H1 (cell line): ENCODE measurements around the gene PEX5L. TPM values are rescaled to one million over a fixed set of nuclear protein-coding genes. Genes with fewer than 3 reads are reported as not detected.

ENCODE experiments used
- CTCF ChIA-PET: fragments of 300-600 bp; sonication (Branson Sonifier 250); formaldehyde crosslinking; loops from one replicate; lab custom pipeline; 2021; ENCODE audit not compliant: partially characterized antibody; lab: Charles Lee
- POLR2A ChIA-PET: fragments of 300-600 bp; sonication (Branson Sonifier 250); formaldehyde crosslinking; loops from one replicate; lab custom pipeline; 2021; ENCODE audit warnings: inconsistent platforms; ENCODE audit not compliant: partially characterized antibody; lab: Charles Lee
- DNase-seq, 2 experiments: peaks; one replicate each; pipeline versions ENCODE4 v3.0.0 to v3.0.0-alpha.2; 2010 to 2022; ENCODE audit warnings: low spot score in 2 of 2, low read depth in 1 of 2, mixed read lengths in 1 of 2
- FAIRE-seq: peaks from 2 replicates; lab custom pipeline; 2011; peaks lifted over from hg19 to GRCh38; lab: Jason Lieb, UNC
- H2AFZ ChIP-seq: 2 replicates; pipeline ENCODE4 v1.8.1; 2012; ENCODE audit warnings: low read length, inconsistent platforms
- H2AK5ac ChIP-seq: 2 replicates; pipeline ENCODE4 v1.6.1; 2013; ENCODE audit warnings: low read depth, low read length
- H2BK120ac ChIP-seq: replicated peaks from 2 replicates; pipeline ENCODE3; 2013; ENCODE audit warnings: low read depth, low read length, inconsistent platforms
- H2BK12ac ChIP-seq: 2 replicates; pipeline ENCODE4 v1.6.1; 2013; ENCODE audit warnings: low read depth, low read length
- H2BK15ac ChIP-seq: 2 replicates; pipeline ENCODE4 v1.6.1; 2013; ENCODE audit warnings: low read length
- H2BK20ac ChIP-seq: 2 replicates; pipeline ENCODE4 v1.6.1; 2013; ENCODE audit warnings: low read length
- H2BK5ac ChIP-seq: 2 replicates; pipeline ENCODE4 v1.6.1; 2013; ENCODE audit warnings: low read depth, low read length
- H3K14ac ChIP-seq: 2 replicates; pipeline ENCODE4 v1.6.1; 2013; ENCODE audit warnings: inconsistent platforms; ENCODE audit not compliant: insufficient read length
- H3K18ac ChIP-seq: 2 replicates; pipeline ENCODE4 v1.6.1; 2013; ENCODE audit warnings: low read length; ENCODE audit errors: extremely low read depth
- H3K23ac ChIP-seq: 2 replicates; pipeline ENCODE4 v1.6.1; 2013; ENCODE audit warnings: inconsistent platforms; ENCODE audit not compliant: insufficient read length
- H3K23me2 ChIP-seq: 2 replicates; pipeline ENCODE4 v1.6.1; 2013; ENCODE audit warnings: low read depth, low read length
- H3K27ac ChIP-seq: 2 replicates; pipeline ENCODE4 v1.6.1; 2011; ENCODE audit warnings: low read depth, low read length, inconsistent platforms
- H3K27me3 ChIP-seq, 4 experiments: replicated peaks in 1 of 4; 1 replicate in 1 of 4; 2 replicates in 3 of 4; pipeline versions ENCODE4 v1.6.1 to v1.8.1; 2011 to 2013; ENCODE audit warnings: low read length in 3 of 4, mild to moderate bottlenecking in 3 of 4, inconsistent platforms in 2 of 4, mixed read lengths in 2 of 4, moderate library complexity in 1 of 4; ENCODE audit not compliant: control insufficient read depth in 3 of 4, insufficient read depth in 3 of 4; ENCODE audit errors: extremely low read depth in 1 of 4
- H3K36me3 ChIP-seq, 4 experiments: 2 replicates each; pipeline versions ENCODE4 v1.6.1 to v1.8.1; 2011 to 2013; ENCODE audit warnings: mild to moderate bottlenecking in 4 of 4, low read length in 3 of 4, moderate library complexity in 2 of 4, control low read depth in 1 of 4, inconsistent platforms in 1 of 4; ENCODE audit not compliant: insufficient read depth in 4 of 4, control insufficient read depth in 2 of 4
- H3K4ac ChIP-seq: replicated peaks from 2 replicates; pipeline ENCODE3; 2013; ENCODE audit warnings: low read length, low read depth, mixed read lengths, inconsistent platforms; ENCODE audit not compliant: insufficient read length
- H3K4me1 ChIP-seq, 4 experiments: replicated peaks in 1 of 4; 1 replicate in 1 of 4; 2 replicates in 3 of 4; pipeline versions ENCODE4 v1.6.1 to v1.8.1; 2011 to 2013; ENCODE audit warnings: low read length in 3 of 4, inconsistent platforms in 2 of 4, mixed read lengths in 1 of 4; ENCODE audit not compliant: insufficient read depth in 4 of 4, control insufficient read depth in 3 of 4
- H3K4me2 ChIP-seq, 2 experiments: 2 replicates each; pipeline versions ENCODE4 v1.6.1 to v1.8.1; 2011 to 2013; ENCODE audit warnings: low read depth in 2 of 2, low read length in 2 of 2, control low read depth in 1 of 2, inconsistent platforms in 1 of 2, mild to moderate bottlenecking in 1 of 2; ENCODE audit not compliant: insufficient read depth in 1 of 2
- H3K4me3 ChIP-seq, 4 experiments: fragments of 200-600, 300-600 bp in 1 of 4; sonication (generic), shearing (Covaris generic), sonication (Bioruptor Twin) in 1 of 4; 2 replicates each; pipeline versions ENCODE4 v1.5.1 to v1.8.1; 2011 to 2016; ENCODE audit warnings: low read length in 4 of 4, low read depth in 3 of 4, control low read depth in 2 of 4, inconsistent platforms in 2 of 4, mild to moderate bottlenecking in 2 of 4, mixed read lengths in 1 of 4, moderate library complexity in 1 of 4; ENCODE audit not compliant: insufficient read depth in 2 of 4; ENCODE audit errors: extremely low read depth in 1 of 4
- H3K56ac ChIP-seq: replicated peaks from 2 replicates; pipeline ENCODE3; 2013; ENCODE audit warnings: low read depth, mild to moderate bottlenecking, mixed read lengths, low read length, inconsistent platforms; ENCODE audit not compliant: insufficient read length
- H3K79me1 ChIP-seq: 2 replicates; pipeline ENCODE4 v1.6.1; 2013; ENCODE audit warnings: low read depth, low read length, control low read depth
- H3K79me2 ChIP-seq, 2 experiments: 2 replicates each; pipeline versions ENCODE4 v1.6.1 to v1.8.1; 2012 to 2013; ENCODE audit warnings: low read length in 2 of 2, mild to moderate bottlenecking in 2 of 2, inconsistent platforms in 1 of 2; ENCODE audit not compliant: insufficient read depth in 2 of 2, control insufficient read depth in 1 of 2
- H3K9ac ChIP-seq, 4 experiments: replicated peaks in 1 of 4; 1 replicate in 1 of 4; 2 replicates in 3 of 4; pipeline versions ENCODE4 v1.6.1 to v1.8.1; 2011 to 2013; ENCODE audit warnings: low read depth in 3 of 4, low read length in 3 of 4, control low read depth in 2 of 4, mild to moderate bottlenecking in 2 of 4, moderate library complexity in 2 of 4, inconsistent platforms in 1 of 4; ENCODE audit errors: extremely low read depth in 1 of 4
- H3K9me3 ChIP-seq, 2 experiments: 2 replicates each; pipeline versions ENCODE4 v1.6.1 to v1.8.1; 2012 to 2013; ENCODE audit warnings: mild to moderate bottlenecking in 2 of 2, moderate library complexity in 2 of 2, control low read depth in 1 of 2, inconsistent platforms in 1 of 2, low read depth in 1 of 2, low read length in 1 of 2, mixed read lengths in 1 of 2; ENCODE audit not compliant: insufficient read depth in 2 of 2
- H4K20me1 ChIP-seq, 2 experiments: replicated peaks in 1 of 2; 2 replicates each; pipeline versions ENCODE3 to v1.8.1; 2011 to 2013; ENCODE audit warnings: inconsistent platforms in 2 of 2, low read length in 2 of 2, mild to moderate bottlenecking in 1 of 2; ENCODE audit not compliant: insufficient read depth in 2 of 2, control insufficient read depth in 1 of 2
- H4K5ac ChIP-seq: 2 replicates; pipeline ENCODE4 v1.6.1; 2013; ENCODE audit warnings: low read length, low read depth, mixed read lengths, inconsistent platforms; ENCODE audit not compliant: insufficient read length
- H4K8ac ChIP-seq: 2 replicates; pipeline ENCODE4 v1.8.0; 2013; ENCODE audit warnings: mild to moderate bottlenecking, moderate library complexity, low read length, inconsistent platforms; ENCODE audit not compliant: insufficient read depth; ENCODE audit errors: extremely low read depth
- H4K91ac ChIP-seq: replicated peaks from 2 replicates; pipeline ENCODE3; 2013; ENCODE audit warnings: low read length, mixed read lengths, inconsistent platforms; ENCODE audit not compliant: insufficient read length
- ASH2L ChIP-seq: fragments of 200-600, 300-600 bp; sonication (generic); IDR thresholded peaks from one replicate; pipeline ENCODE4 v1.7.1; 2017; ENCODE audit warnings: low read length
- CREB1 ChIP-seq: IDR thresholded peaks from 2 replicates; pipeline ENCODE4 v1.6.1; 2012; ENCODE audit warnings: inconsistent platforms
- E2F6 ChIP-seq: IDR thresholded peaks from 2 replicates; pipeline ENCODE4 v1.6.1; 2012; ENCODE audit warnings: inconsistent platforms
- KDM1A ChIP-seq: fragments of 200-600, 300-600 bp; sonication (generic); IDR thresholded peaks from 2 replicates; pipeline ENCODE4 v1.7.1; 2016; ENCODE audit warnings: mild to moderate bottlenecking, low read length, borderline replicate concordance
- RAD21 ChIP-seq, 2 experiments: IDR thresholded peaks in 1 of 2; conservative IDR thresholded peaks in 1 of 2; 2 replicates each; pipeline ENCODE4 v1.6.1; 2011; ENCODE audit warnings: low read depth in 2 of 2, low read length in 2 of 2, improper control_type of control experiment in 1 of 2, inconsistent platforms in 1 of 2, mild to moderate bottlenecking in 1 of 2, moderate library complexity in 1 of 2
- RBBP5 ChIP-seq: IDR thresholded peaks from 2 replicates; pipeline ENCODE4 v1.7.1; 2012; ENCODE audit warnings: low read depth, mild to moderate bottlenecking, inconsistent platforms, low read length, moderate library complexity, borderline replicate concordance
- SP2 ChIP-seq: IDR thresholded peaks from 2 replicates; pipeline ENCODE4 v1.6.1; 2012; ENCODE audit warnings: mild to moderate bottlenecking, low read length, inconsistent platforms
- SUZ12 ChIP-seq: fragments of 200-600 bp; sonication (generic); IDR thresholded peaks from 2 replicates; pipeline ENCODE4 v1.6.1; 2012; ENCODE audit warnings: mild to moderate bottlenecking, inconsistent platforms, low read length, moderate library complexity, mixed read lengths
- TCF12 ChIP-seq: IDR thresholded peaks from 2 replicates; pipeline ENCODE4 v1.6.1; 2011; ENCODE audit warnings: low read depth, mild to moderate bottlenecking, low read length
- WGBS, 2 experiments: shearing (Covaris generic) in 1 of 2; methylation state at CpG; one replicate each; pipeline versions ENCODE4 v1.1.6 to v1.1.7; 2013 to 2015; ENCODE audit warnings: low lambda C conversion rate in 2 of 2, mixed read lengths in 2 of 2, inconsistent platforms in 1 of 2, low coverage in 1 of 2, missing lambda C conversion rate in 1 of 2; ENCODE audit not compliant: insufficient replicate concordance in 2 of 2, insufficient coverage in 1 of 2, insufficient read length in 1 of 2; ENCODE audit errors: extremely low coverage in 1 of 2, missing lambda C conversion rate in 1 of 2; 5-methylcytosine and 5-hydroxymethylcytosine counted together
- polyA plus RNA-seq, 7 experiments: library from polyadenylated mRNA; depleted of rRNA in 3 of 7; stranded (reverse) in 5 of 7; unstranded in 2 of 7; fragments of >200 nt in 5 of 7; fragments of 200-250 nt in 2 of 7; gene quantifications; 1 replicate in 5 of 7; 2 replicates in 1 of 7; 4 replicates in 1 of 7; pipeline versions ENCODE4 v1.2.1 to v1.2.3, GENCODE V29; 2011 to 2013; ENCODE audit warnings: missing spikeins in 2 of 7, mixed read lengths in 2 of 7
- total RNA-seq: library from RNA; stranded (reverse); fragmentation: NEBNext Ultra II Directional; extraction: Animal tissue kit (Norgen Biotek cat#: 25700); gene quantifications from 2 replicates; pipeline ENCODE4 v1.2.1, GENCODE V29; 2021

The PEX5L gene
- total and polyA plus RNA-seq, 2 of the 8 experiments (the other 6 are each of a cell fraction or from before 2014, with no cell fraction given): 0.80 to 4.2 TPM

GRCh38 chr3:179812096-179812382 lies 224.7 kb downstream of the PEX5L start:
- no peak overlapping the region for H3K4me3 ChIP-seq

More at GRCh38 chr3:179812096-179812382, 224.7 kb downstream of the PEX5L start:
- FAIRE-seq (no peak), DNase-seq (no peak)
- H2BK120ac ChIP-seq: no peak overlapping the region
- no peaks in the 10 kb centered on the region for H3K36me3 ChIP-seq
- no peaks in the 10 kb centered on the region for H3K79me1 ChIP-seq
- no peak overlapping the region for H2BK12ac ChIP-seq
- H4K91ac ChIP-seq: no peak overlapping the region
- no peak overlapping the region for H2AK5ac ChIP-seq
- no peak overlapping the region for H2BK5ac ChIP-seq
- no peak overlapping the region for H3K27ac ChIP-seq
- H4K20me1 ChIP-seq: no peaks in the 10 kb centered on the region
- H3K23ac ChIP-seq: no peak overlapping the region
- H3K14ac ChIP-seq: no peak overlapping the region
- POLR2A ChIA-PET: no interaction called here
- no peak overlapping the region for H3K18ac ChIP-seq
- H3K4me2 ChIP-seq: no peak overlapping the region
- H4K5ac ChIP-seq: no peak overlapping the region
- H3K9me3 ChIP-seq: no peaks in the 10 kb centered on the region
- H3K23me2 ChIP-seq: no peaks in the 10 kb centered on the region
- no peak overlapping the region for H3K4ac ChIP-seq
- no peak overlapping the region for H2BK20ac ChIP-seq
- 85% methylated on average over 3 of the region's 3 CpGs; no CpG with 5 or more reads in 1 of the 2 experiments for WGBS, 2 experiments
- no peaks in the 10 kb centered on the region for H3K4me1 ChIP-seq
- H2BK15ac ChIP-seq: no peak overlapping the region
- H3K79me2 ChIP-seq: no peaks in the 10 kb centered on the region
- no peak overlapping the region for H4K8ac ChIP-seq
- CTCF ChIA-PET: interaction anchor here (0.6 to 3.3 kb wide), 37 partner anchors 9 to 844 kb away, joined by 3 to 29 read pairs (median 5); no protein-coding TSS in a partner anchor
- H3K56ac ChIP-seq: no peak overlapping the region
- H3K27me3 ChIP-seq: no peaks in the 10 kb centered on the region
- H3K9ac ChIP-seq: no peak overlapping the region
- TF ChIP-seq SUZ12: no peak
- no peak for TF ChIP-seq RBBP5
- no peak for TF ChIP-seq ASH2L
- TF ChIP-seq CREB1: no peak
- no peak for TF ChIP-seq SP2
- no peak for TF ChIP-seq E2F6
- no peak for TF ChIP-seq RAD21 (IDR thresholded peaks at IDR 0.05 in 1 of 2, conservative IDR thresholded peaks at IDR 0.05 in 1 of 2; ENCODE audit: low read depth in 2 of 2, low read length in 2 of 2)
- TF ChIP-seq TCF12: no peak
- TF ChIP-seq KDM1A: no peak
- no peak overlapping the region for H2AFZ ChIP-seq
